HG03196 (cell line): Measurements from ENCODE around the gene CARHSP1.
"Not testable (repeated sequence)": the region's sequence is repeated elsewhere in the genome, so short reads cannot be mapped to it uniquely, and the experiment has no call there.

ENCODE experiments used
- ATAC-seq: cut with Tn5 transposase; IDR thresholded peaks from one replicate; pipeline ENCODE4 v1.9.1; 2021; ENCODE audit not compliant: unreplicated experiment

Gene CARHSP1

DNA sequence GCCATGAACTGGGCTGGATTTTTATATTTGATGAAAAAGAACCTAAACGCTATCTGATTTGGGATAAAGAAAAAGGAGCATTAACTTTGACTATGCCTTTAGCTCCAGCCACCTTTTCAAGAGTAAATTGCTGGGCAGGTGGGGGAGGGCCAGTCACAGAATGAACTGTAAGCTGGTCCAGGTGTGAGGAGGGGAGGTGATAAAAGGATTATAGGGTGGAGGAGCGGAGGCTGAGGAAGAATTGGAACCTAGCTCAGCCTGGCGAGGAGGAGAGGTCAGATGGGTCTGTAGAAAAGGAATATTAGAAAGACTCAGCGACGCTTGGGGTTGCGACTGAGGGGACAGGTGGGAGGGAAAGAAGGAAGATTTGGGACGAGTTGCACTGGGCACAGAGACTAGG lies 32.0 kb downstream of the CARHSP1 start:
- not testable (repeated sequence) for ATAC-seq

DNA sequence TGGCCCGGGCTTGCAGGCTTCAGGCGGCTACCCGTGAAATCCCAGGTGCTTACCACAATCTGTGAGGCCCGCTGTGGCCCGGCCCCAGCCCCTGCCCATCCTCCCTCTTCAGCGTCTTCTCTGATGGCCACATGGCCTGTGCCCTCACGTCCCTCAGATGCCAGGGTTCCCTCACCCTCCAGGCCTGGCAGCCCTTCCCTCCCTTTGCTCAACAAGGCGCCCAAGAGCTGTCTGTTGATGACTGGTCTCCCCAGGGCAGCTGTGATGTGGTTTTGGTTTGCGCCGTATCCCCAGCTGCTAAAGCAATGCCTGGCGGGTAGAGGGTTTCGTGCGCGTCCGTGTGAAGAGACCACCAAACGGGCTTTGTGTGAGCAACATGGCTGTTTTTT lies 36.1 kb downstream of the CARHSP1 start:
- ATAC-seq, result no peak

DNA sequence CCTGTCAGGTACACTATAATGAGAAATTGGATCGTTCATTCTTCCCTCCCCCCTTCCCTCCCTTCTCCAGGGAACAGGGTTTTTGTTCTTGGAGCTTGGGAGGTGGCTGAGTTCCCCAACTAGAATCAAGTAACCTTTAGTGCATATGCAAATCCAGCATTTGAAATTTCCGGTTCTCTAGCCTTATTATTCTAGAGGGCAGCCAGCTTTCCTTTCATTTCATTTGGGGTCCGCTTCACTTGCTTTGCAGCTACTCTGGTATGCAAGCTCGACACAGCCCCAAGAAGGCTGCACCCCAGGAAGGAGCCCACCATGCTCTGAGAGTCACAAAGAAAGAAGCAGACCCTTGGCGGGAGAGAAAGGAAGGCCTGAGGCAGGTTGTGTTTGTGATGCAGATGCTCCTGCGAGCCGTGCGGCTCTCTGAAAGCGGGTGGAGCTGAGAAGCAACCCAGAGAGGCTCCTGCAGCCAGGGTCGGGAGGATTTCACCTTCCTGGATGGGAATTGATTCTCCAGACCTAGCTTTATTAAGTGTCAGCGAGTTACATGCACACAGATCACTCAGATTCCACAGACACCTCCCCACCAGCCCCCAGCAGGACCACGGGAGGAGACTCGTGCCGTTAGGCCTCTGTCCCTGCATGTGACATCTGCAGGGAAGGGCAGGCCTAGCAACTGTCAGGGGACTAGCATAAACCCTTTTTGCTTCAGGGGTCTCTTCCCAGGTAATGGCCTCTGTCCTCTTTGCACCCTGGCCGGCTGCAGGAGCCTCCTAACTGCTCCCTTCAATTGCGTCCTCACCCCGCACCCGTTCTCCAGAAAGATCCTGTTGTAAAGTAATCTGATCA lies 36.7 kb downstream of the CARHSP1 start:
- ATAC-seq, result no peak

DNA sequence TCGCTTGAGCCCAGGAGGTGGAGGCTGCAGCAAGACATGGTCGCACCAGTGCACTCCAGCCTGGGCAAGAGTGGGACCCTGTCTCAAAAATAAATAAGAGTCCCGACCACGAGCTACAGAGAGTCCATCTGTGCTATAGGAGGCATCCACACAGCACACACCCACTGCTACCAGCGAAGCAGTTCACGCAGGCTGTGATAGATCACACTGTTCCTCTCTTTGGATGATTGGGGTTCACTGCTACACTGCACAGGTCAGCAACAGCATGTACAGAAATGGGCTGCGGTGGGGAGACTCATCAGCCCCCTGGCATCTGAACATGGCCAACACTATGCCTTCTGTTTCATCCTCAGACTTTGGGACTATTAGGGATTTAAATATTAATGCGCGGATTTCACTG lies 37.4 kb downstream of the CARHSP1 start:
- ATAC-seq, result no peak

DNA sequence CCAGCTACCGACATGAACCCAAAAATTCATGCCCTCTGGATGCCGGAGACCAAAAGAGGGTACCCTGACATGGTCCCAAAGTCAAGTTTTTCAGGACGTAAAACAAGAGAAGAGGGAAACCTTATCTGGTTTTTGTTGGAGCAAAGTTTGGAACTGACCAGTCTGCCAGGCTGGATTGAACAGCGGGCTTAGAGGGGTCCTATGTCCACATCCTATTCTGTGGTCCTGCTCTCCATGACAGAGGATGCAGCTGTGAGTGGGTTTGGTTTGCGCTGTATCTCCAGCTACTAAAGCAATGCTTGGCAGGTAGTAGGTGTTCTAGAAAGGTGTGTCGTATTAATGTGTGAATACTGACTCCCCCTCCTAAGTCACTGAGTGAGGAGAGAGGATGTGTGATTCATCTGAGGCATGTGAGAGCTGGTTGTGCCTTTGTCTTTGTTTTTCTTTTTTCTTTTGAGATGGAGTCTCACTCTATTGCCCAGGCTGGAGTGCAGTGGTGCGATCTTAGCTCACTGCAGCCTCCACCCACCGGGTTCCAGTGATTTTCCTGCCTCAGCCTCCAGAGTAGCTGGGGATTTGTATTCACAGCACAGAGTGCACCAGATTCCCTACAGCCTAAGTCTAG lies 40.2 kb downstream of the CARHSP1 start:
- ATAC-seq, result no peak

DNA sequence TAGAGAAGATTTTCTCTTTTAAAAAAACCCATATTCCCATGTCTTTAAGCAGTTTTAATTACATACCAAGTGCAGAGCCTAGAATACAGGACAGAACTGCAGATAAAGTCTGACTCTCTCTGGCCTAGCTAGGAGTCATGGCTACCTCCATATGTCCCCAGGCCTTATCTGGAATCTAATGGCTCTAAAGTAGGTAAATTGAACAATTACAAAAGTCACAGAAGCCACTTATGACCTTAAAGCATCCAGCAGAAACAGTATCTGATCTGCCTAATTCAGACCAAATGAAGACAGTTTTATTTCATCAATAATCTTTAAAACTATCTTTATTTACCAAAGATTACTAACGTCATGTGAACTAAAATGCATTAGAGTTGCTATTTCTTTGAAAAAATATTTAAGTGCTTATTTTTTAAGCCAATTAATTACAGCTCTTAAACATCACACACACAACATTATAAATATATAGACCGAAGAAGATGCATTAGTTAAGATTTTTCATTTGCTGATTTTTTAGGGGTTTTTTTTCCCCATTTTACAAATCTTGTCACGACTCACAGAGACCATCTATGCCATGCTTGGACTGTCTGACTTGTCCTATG lies 42.4 kb downstream of the CARHSP1 start:
- no peak for ATAC-seq

DNA sequence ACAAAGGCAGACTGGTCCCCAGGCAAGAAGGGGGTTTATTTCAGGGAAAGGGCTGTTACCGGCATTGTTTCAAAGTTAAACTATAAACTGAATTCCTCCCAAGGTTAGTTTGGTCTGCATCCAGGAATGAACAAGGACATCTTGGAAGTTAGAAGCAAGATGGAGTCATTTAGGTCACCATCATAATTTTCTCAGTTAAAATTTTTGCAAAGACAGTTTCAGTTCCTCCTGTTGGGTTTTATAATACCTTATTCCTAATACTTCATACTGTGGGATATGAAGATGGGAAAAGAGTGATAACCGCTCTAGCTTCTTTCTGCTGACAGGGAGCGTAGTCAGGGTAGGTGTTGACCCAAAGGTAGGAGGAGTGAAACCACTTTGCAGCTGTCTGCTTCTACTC lies 46.4 kb downstream of the CARHSP1 start:
- no peak for ATAC-seq

DNA sequence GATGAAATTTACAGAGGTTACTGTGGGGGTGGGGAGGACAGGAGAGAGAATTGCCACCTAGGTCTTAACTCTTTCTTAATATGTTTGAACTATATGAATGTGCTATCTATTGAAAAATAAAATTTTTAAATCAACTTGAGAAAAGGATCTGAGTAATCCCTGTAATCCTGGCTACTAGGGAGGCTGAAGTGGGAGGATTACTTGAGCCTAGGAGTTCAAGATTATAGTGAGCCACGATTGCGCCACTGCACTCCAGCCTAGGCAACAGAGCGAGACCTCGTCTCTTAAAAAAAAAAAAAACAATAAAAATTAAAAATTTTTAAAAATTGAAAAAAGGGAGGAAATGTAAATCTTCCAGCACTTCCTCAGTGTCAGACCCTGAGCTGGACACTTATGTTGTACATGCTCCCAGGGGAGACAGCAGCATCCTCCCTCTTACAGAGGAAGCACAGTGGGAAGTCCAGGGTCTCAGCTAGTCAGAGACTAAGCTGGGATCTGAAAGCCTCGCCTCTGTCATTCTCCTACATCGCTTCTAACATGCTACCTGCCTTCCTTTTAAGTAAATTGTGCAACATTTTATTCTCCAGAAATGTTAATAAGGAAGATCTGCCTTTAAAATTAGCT lies 49.3 kb downstream of the CARHSP1 start:
- no peak for ATAC-seq

DNA sequence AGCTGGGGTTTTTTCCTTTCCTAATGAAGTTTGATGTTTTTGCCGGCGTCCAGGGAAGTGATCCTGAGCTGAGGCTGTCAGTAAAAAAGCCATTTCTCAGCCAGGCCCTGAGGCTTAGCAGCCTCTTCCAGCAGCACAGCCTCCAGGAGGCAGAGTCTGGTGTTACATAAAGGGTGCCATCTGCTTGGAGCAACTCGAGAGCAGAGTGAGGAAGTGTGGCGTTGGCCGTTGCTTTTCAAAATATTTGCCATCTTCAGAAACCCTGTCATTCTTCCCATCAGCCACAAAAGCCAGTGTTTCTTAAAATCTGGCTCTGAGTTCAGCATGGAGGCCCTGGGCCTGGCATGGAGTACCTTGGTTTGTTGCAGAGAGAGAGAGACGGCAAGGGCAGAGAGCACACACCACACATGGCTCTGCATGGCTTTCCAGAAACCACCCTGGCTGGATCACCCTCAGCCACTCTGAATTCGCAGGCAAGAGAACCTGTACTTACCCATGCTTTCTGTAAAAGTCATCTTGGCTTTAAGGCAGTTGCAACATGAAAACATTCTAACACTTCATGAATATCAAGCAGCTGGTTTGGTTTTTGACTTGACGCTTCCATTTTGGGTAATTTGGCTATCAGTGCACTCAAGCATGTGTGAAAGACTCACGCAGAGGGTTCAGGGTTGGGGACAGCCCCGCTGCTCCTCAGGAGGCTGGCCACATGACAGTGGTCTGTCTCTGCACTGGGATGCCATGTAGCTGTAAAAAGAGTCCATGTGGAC lies 50.1 kb downstream of the CARHSP1 start:
- peak; percentile 65 for ATAC-seq

DNA sequence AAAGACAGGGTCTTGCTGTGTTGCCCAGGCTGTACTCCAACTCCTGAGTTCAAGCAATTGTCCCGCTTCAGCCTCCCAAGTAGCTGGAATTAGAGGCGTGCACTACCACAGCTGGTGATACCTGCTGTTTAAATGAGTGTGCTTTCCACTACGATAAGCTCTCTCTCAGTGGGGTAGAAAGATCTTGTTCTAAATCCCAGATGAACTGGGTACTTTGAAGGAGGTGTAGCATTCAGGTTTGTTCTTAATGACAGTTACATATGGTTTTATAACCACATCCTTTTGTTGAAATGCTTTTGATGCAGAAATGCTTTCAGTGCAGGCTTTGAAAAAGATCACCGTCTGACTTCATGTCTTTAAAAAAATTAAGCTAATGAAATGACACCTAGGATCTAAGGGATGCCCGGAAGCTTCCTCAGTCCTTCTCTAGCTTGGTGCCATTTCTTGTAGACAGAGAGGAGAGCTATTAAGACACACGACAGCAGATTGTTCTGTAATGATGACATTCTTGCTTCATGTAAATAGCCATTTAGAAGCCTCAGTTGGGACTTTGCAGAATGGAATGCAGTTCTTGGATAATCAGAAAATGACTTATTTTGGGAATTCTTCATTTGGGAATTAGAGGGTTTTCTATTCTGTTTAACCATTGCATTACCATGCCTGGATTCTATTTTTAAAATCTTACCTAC lies 51.7 kb downstream of the CARHSP1 start:
- no peak for ATAC-seq

DNA sequence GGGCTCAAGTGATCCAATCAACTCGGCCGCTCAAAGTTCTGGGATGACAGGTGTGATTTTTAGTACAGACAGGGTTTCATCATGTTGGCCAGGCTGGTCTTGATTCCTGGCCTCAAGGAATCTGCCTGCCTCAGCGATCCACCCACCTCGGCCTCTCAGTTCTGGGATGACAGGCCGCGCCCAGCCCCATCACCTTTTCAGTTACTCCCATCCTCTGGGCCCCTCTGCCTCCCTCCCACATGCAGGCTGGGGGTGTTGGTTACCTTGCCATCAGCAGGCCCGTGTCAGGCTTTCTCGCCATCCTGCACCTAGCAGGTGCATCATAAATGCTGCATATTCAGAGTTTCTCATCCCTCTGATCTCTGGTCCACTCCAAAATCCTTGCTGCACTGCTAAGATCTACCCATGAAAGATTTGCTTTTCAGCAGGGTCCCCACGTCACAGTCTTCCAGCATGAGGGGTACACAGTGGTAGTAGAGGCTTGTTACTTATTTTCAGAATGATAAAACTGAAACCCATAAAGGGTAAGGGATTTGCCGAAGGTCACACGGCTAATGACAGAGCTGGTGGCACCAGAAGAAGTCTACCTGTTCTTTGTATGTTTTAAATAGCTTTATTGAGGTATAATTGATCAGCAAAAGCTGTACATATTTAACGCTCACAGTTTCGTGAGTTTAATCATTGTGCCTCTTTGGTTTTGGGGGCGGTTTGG lies 54.6 kb downstream of the CARHSP1 start:
- ATAC-seq, result no peak

DNA sequence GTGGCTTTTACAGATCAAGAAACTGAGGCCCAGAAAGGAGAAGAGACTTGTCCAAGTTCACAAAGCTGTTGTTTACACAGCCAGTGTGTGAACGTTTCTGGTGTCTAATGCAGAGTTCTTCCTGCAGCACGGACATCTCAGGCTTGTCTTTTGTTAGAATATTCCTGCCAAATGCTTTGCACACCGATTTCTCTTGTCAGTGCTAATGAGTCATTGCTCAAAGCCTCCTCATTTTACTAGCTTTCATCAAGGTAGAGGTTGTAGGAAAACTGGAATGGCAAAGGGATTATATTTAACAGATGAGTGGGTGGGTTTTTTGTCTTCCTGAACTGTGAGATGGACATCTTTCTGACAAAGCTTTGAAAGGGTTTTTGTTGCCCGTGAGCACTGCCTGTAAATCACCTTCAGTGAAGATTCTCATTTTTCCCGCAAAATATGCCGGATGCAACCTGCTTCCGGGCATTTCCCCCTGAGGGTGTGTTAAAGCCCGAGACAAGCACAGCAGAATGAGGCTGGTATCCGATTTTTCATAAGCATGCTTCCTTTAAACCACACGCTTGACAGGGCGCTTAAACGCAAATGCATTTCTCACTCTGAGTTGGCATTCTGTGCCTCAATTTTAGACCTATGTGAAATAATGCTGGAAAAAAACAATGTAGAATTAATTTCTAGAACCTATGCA lies 56.5 kb downstream of the CARHSP1 start:
- ATAC-seq, result no peak

DNA sequence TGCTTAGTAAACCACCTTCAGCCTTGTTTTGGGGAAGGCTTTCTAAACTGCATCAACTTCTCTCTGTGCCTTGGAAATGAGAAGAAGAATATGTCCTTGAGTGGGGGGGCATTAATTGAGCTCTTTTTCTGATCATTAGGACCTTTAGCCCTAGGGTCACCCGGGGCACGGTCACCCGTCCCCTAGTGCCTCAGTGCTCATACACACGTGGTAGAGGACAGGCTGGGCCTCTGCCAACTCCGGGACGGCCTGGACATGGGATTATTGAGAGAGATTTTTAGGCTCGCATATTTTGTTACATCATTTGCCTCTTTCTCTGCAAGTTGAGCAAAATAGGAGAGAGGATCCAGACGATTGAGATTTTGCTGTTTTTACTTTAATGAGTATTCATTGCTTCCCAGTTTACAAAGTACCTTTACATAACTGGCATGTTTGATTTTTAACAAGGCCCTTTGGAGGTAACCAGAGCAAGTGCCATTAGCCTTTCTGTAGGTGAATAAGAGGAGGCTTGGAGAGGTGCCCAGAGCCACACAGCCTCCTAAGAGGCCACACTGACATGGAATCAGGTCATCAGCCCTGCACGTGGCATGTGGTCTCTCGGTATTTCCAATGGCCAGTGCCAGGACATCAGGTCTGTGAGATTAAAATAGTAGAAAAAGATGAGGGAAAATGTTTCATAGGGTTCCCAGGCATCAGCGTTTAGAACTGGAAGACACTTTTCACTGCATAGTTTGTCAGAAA lies 60.0 kb downstream of the CARHSP1 start:
- no peak for ATAC-seq

DNA sequence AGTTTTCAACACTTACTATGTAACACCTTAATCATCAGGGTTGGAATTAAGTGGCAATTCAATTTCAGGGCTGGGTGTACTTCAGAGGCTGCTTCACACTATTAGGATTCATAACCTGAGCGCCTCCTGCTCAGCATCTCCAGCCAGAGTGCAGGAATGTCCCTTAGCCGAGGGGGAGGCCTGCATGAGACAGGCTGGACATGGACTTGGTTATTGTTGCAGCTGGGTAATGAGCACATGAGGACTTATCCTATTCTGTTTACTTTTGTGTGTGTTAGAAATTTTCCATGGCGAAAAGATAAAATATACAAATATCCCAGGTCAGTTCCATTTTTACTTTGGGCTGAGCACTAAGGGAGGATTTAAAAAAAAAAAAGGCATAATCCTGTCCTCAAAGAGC lies 60.8 kb downstream of the CARHSP1 start:
- ATAC-seq, result no peak

DNA sequence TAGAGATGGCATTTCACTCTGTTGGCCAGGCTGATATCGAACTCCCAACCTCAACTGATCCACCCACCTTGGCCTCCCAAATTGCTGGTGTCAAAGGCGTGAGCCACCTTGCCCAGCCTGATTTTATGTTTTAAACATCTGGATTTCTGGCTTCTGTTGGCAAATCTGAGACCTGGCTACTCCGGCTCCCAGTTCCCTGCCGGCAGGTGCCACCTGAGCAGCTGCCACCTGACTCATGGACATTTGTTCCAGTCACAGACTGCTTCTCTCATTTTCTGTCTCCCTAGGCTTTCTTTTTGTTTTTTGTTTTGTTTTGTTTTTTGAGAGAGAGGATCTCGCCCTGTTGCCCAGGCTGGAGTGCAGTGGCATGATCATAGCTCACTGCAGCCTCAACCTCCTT lies 61.6 kb downstream of the CARHSP1 start:
- ATAC-seq, result no peak

DNA sequence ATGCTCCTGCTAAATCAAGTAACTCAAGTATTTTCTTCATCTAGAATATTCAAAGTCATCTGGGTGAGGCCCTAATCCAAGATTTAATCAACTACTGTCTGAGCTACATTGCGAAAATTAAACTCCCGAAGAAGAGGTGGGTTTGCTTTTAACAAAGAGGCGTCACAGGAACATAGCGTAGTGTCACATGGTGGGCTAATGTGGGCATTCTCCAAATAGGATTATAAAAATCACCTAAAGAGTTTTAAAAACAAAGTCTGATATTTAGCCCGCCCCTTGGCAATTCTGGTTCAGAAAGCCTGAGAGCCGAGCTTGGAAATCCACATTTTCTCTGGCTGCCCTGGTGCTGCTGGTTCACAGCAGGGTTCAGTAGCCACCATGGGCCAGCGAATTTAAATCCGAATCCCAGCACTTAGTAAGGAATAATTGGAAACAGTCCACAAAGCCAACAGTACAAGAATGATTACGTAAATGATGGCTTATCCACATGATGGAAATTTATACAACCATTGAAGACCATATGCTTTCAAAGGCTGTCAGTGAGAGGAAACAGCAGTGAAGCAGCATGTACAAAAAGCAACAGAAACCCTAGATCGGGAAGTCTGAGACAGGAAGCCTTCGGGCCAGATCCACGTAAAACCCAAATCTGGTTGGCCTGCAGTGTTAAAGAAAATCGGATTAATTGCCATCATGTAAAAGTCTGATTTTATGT lies 62.4 kb downstream of the CARHSP1 start:
- ATAC-seq, result no peak

DNA sequence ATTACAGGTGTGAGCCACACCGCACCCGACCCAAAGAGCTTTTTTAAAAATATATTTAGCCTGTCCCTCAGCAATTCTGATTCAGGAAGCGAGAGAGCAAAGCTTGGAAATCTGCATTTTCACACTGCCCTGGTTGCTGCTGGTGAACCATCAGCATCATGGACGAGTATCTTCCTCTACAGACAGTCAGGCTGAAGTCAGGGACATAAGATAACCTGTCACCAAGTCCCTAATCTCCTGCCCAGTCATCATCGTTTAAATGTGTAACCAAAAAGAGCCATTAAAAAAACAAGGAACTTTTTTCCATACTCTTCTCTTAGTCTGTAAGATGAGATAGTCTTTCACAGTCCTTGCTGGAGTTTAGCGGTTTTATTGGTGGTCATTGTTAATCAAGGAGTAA lies 64.5 kb downstream of the CARHSP1 start:
- ATAC-seq, result no peak

DNA sequence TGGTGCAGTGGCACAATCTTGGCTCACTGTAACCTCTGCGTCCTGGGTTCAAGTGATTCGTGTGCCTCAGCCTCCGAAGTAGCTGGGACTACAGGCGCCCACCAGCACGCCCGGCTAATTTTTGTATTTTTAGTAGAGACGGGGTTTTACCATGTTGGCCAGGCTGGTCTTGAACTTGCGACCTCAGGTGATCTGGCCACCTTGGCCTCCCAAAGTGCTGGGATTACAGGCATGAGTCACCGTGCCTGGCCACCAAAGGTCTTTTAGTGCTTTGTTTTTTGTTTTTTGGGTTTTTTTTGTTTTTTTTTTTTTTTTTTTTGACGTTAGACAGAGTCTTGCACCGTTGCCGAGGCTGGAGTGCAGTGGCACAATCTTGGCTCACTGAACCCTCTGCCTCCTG lies 65.1 kb downstream of the CARHSP1 start:
- not testable (repeated sequence) for ATAC-seq
